ENCODE measurements around the gene CENPB.
"Not testable (repeated sequence)": the region's sequence is repeated elsewhere in the genome, so short reads cannot be mapped to it uniquely, and the experiment has no call there.

CENPB gene

DNA sequence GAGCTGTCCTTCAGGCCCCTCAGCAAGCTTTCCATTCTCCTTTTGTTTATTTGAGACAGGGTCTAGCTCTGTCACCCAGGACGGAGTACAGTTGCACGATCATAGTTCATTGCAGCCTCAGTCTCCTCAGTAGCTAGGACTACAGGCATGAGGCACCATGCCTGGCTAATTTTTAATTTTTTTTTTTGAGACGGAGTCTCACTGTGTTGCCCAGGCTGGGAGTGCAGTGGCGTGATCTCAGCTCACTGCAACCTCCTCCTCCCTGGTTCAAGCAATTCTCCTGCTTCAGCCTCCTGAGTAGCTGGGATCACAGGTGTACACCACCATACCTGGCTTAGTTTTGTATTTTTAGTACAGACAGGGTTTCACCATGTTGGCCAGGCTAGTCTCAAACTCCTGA, 2.7 kb upstream of the CENPB start:
- H3K27me3 ChIP-seq (replicated peaks; ENCODE audit: control insufficient read depth, insufficient read depth, low read length, poor library complexity, severe bottlenecking); H3K4me1 ChIP-seq (ENCODE audit: control insufficient read depth, insufficient read depth, low read length, poor library complexity, severe bottlenecking); H3K27ac ChIP-seq (ENCODE audit: insufficient read depth, low read length, poor library complexity, severe bottlenecking); H3K4me3 ChIP-seq (ENCODE audit: insufficient read depth, low read depth, low read length, poor library complexity, severe bottlenecking); DNase-seq; H3K9me3 ChIP-seq (ENCODE audit: control insufficient read depth, low read length); H3K36me3 ChIP-seq (ENCODE audit: control insufficient read depth, insufficient read depth, low read length): not testable (repeated sequence)

DNA sequence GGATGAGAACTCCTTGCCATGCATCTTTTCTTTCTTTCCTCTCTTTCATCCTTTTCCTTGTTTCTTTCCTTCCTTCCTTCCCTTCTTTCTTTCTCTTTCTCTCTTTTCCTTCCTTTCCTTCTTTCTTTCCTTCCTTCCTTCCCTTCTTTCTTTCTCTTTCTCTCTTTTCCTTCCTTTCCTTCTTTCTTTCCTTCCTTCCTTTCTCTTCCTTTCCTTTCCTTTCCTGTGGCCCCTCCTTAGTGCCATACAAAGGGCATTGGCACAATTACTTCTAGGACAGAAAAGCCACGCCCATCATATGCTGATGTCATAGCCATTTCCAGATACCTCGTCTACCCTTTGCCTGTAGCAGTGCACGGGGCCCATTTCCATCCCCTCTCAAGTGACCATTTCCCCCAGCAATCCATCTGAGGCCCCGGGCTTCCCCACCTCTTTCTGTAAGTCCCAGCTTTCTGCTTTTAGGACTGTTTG, 2.2 kb upstream of the CENPB start:
- peaks cover 8% of the 10 kb centered on the region for H3K4me1 ChIP-seq (ENCODE audit: control insufficient read depth, insufficient read depth, low read length, poor library complexity, severe bottlenecking)
- H3K36me3 ChIP-seq (ENCODE audit: control insufficient read depth, insufficient read depth, low read length): no peaks in the 10 kb centered on the region
- H3K27me3 ChIP-seq (replicated peaks; ENCODE audit: control insufficient read depth, insufficient read depth, low read length, poor library complexity, severe bottlenecking): no peaks in the 10 kb centered on the region
- no peak overlapping the region for H3K4me3 ChIP-seq (ENCODE audit: insufficient read depth, low read depth, low read length, poor library complexity, severe bottlenecking)
- H3K9me3 ChIP-seq (ENCODE audit: control insufficient read depth, low read length): no peaks in the 10 kb centered on the region
- DNase-seq: no peak
- no peak overlapping the region for H3K27ac ChIP-seq (ENCODE audit: insufficient read depth, low read length, poor library complexity, severe bottlenecking)

DNA sequence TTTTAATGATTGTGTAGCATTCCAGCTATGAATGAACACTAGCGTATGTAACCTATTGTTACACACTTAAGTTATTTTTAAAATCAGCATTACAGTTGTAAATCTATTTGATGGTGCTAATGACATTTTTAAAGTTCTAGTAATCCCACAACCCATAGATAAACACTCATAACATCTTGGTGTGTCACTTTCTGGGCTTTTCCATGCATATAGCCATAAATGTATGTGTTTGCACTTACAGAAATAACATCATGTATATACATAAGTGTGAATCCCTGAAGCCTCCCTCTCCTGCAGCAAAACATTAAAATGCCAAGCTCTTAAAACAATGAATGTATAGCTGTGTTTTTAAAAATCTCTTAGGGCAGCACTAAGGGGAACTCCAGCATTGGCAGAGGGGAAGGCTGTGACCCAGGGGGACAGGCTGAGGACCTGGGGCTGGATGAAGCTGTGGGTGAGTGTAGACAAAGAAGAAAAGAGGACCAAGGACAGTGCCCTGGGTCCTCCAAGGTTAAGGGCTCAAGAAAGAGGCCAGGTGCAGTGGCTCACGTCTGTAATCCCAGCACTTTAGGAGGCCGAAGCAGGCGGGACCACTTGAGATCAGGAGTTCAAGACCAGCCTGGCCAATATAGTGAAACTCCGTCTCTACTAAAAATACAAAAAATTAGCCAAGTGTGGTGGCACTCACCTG, 929 bp upstream of the CENPB start:
- H3K4me1 ChIP-seq (ENCODE audit: control insufficient read depth, insufficient read depth, low read length, poor library complexity, severe bottlenecking): peaks cover 8% of the 10 kb centered on the region
- no peak for DNase-seq
- H3K27me3 ChIP-seq (replicated peaks; ENCODE audit: control insufficient read depth, insufficient read depth, low read length, poor library complexity, severe bottlenecking): no peaks in the 10 kb centered on the region
- H3K9me3 ChIP-seq (ENCODE audit: control insufficient read depth, low read length): no peaks in the 10 kb centered on the region
- no peaks in the 10 kb centered on the region for H3K36me3 ChIP-seq (ENCODE audit: control insufficient read depth, insufficient read depth, low read length)
- peak overlapping the region; percentile 53 for H3K27ac ChIP-seq (ENCODE audit: insufficient read depth, low read length, poor library complexity, severe bottlenecking)
- no peak overlapping the region for H3K4me3 ChIP-seq (ENCODE audit: insufficient read depth, low read depth, low read length, poor library complexity, severe bottlenecking)

GRCh38 chr20:3786126-3786484, 435 bp downstream of the CENPB start:
- H3K36me3 ChIP-seq (ENCODE audit: control insufficient read depth, insufficient read depth, low read length): no peaks in the 10 kb centered on the region
- H3K9me3 ChIP-seq (ENCODE audit: control insufficient read depth, low read length): no peaks in the 10 kb centered on the region
- DNase-seq: peak in 1 of 3 donors; percentile 31
- H3K27me3 ChIP-seq (replicated peaks; ENCODE audit: control insufficient read depth, insufficient read depth, low read length, poor library complexity, severe bottlenecking): no peaks in the 10 kb centered on the region
- H3K27ac ChIP-seq (ENCODE audit: insufficient read depth, low read length, poor library complexity, severe bottlenecking): peak overlapping the region; percentile 58
- H3K4me3 ChIP-seq (ENCODE audit: insufficient read depth, low read depth, low read length, poor library complexity, severe bottlenecking): peak overlapping the region; percentile 45
- peaks cover 10% of the 10 kb centered on the region for H3K4me1 ChIP-seq (ENCODE audit: control insufficient read depth, insufficient read depth, low read length, poor library complexity, severe bottlenecking)

DNA sequence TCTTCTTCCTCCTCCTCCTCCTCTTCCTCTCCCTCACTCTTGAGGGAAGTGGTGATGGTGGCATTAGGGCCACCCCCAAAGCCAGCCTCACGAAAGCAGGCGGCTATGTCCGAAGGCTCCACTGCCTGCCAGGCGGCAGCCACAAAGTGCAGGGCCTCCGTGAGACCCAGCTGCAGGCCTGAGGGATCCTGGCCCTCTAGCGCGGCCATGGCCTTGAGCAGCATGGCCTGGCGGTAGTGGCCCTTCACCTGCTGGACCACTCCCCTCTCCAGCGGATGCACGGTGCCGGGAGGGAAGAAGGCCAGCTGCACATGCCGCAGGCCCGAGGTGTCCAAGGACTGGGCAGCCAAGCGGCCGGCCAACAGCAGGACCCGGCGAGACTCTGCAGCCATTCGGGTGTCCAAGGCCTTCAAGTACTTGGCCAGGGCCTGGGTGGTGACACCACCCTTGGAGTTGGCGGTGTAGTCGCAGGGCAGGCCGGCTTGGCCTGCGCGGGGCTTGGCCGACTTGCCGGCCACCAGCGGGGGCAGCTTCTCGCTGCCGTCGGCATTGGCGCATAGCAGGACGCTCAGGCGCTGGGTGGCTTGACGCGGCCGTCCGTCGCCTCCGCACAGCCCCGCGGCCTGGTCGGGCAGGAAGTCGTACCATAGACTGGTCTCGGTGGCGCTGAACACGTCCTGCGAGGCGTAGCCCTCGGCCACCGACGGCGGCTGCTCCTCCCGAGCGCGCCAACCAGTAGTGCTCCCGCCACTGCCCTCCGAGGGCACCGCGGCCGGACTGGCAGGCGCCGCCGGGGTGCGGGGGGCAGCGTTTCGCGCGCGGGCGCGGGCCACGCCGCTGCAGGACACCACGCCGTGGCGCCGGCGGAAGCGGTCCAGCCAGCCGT, 1.1 kb downstream of the CENPB start:
- H3K27ac ChIP-seq (ENCODE audit: insufficient read depth, low read length, poor library complexity, severe bottlenecking): peak overlapping the region; percentile 58
- no peaks in the 10 kb centered on the region for H3K9me3 ChIP-seq (ENCODE audit: control insufficient read depth, low read length)
- H3K4me3 ChIP-seq (ENCODE audit: insufficient read depth, low read depth, low read length, poor library complexity, severe bottlenecking): no peak overlapping the region
- DNase-seq: no peak
- H3K36me3 ChIP-seq (ENCODE audit: control insufficient read depth, insufficient read depth, low read length): no peaks in the 10 kb centered on the region
- no peaks in the 10 kb centered on the region for H3K27me3 ChIP-seq (replicated peaks; ENCODE audit: control insufficient read depth, insufficient read depth, low read length, poor library complexity, severe bottlenecking)
- peaks cover 11% of the 10 kb centered on the region for H3K4me1 ChIP-seq (ENCODE audit: control insufficient read depth, insufficient read depth, low read length, poor library complexity, severe bottlenecking)

- no peak overlapping the region for H3K4me3 ChIP-seq (ENCODE audit: insufficient read depth, low read depth, low read length, poor library complexity, severe bottlenecking)
- H3K27me3 ChIP-seq (replicated peaks; ENCODE audit: control insufficient read depth, insufficient read depth, low read length, poor library complexity, severe bottlenecking): no peaks in the 10 kb centered on the region
- peaks cover 11% of the 10 kb centered on the region for H3K4me1 ChIP-seq (ENCODE audit: control insufficient read depth, insufficient read depth, low read length, poor library complexity, severe bottlenecking)
- H3K27ac ChIP-seq (ENCODE audit: insufficient read depth, low read length, poor library complexity, severe bottlenecking): no peak overlapping the region
- H3K36me3 ChIP-seq (ENCODE audit: control insufficient read depth, insufficient read depth, low read length): no peaks in the 10 kb centered on the region
- no peaks in the 10 kb centered on the region for H3K9me3 ChIP-seq (ENCODE audit: control insufficient read depth, low read length)
- no peak for DNase-seq
Measured at GRCh38 chr20:3784863-3785239, 1.7 kb downstream of the CENPB start.

DNA sequence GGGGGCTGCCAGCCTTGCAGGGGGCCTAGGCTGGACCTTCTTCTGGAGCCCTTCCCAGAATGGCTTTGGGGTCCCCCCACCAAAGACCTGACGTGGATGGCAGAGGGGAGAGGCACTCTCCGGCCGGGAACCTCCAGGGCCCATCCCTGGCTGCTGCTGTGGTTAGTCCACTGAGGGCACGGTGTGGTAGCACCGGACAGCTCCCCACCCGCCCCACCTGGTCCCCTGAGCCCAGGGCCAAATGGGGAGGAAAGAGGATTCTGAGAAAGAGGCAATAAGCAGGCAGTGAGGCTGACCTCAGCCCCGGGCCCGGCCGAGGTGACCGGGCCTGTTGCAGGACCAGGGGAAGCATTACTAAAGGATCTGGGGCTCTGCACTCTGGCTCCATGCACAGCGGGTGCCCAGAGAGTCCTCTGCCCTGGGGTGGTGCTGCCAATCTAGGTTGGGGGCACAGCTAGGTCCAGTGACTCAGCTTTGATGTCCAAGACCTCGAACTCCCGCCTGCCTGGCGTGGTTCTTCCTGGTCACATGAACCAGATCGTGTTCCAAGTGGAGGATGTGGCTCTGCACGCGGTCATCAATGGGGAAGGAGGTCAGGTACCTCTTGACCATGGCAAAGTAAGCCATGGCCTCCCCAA, 2.2 kb downstream of the CENPB start:
- DNase-seq: no peak
- Histone ChIP-seq H3K4me3 (ENCODE audit: insufficient read depth, low read depth, low read length, poor library complexity, severe bottlenecking) (no peak overlapping the region), H3K4me1 (ENCODE audit: control insufficient read depth, insufficient read depth, low read length, poor library complexity, severe bottlenecking) (peaks cover 11% of the 10 kb centered on the region), H3K9me3 (ENCODE audit: control insufficient read depth, low read length) (no peaks in the 10 kb centered on the region), H3K27me3 (replicated peaks; ENCODE audit: control insufficient read depth, insufficient read depth, low read length, poor library complexity, severe bottlenecking) (no peaks in the 10 kb centered on the region), H3K27ac (ENCODE audit: insufficient read depth, low read length, poor library complexity, severe bottlenecking) (no peak overlapping the region), H3K36me3 (ENCODE audit: control insufficient read depth, insufficient read depth, low read length) (no peaks in the 10 kb centered on the region)

DNA sequence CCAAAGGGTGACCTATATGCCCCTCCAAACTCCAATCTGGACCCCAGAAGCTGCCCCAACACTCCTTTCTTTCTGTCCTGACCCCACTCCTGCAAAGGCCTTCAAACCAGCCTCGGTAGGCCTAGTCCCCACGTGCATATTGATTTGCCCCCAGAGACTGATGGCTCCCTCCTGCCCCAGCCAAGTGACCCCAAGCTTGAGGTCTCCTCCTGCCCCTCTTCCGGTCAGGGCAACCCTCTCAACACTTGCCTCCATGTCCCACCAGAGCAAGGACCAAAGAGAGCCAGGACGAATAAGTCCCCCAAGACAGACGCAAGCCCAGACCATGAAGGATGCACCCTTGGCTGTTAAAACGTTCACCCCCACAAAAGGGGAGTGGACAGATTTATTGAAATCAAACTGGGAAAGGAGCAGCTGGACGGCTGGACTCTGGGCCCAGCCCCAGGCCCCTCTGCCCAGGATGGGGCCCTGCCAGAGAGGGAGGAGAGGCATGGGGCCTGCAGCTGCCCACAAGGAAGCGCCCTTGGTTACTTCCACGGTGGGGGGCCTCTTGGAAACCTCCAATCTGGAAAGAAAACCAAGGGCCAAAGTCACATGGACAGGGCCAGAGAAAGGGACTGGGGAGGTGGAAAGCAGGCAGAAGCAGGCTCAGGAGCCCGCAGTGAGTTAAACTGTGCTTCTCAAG, 2.9 kb downstream of the CENPB start:
- H3K27me3 ChIP-seq (replicated peaks; ENCODE audit: control insufficient read depth, insufficient read depth, low read length, poor library complexity, severe bottlenecking): no peaks in the 10 kb centered on the region
- H3K4me3 ChIP-seq (ENCODE audit: insufficient read depth, low read depth, low read length, poor library complexity, severe bottlenecking): no peak overlapping the region
- H3K27ac ChIP-seq (ENCODE audit: insufficient read depth, low read length, poor library complexity, severe bottlenecking): no peak overlapping the region
- no peaks in the 10 kb centered on the region for H3K36me3 ChIP-seq (ENCODE audit: control insufficient read depth, insufficient read depth, low read length)
- no peaks in the 10 kb centered on the region for H3K9me3 ChIP-seq (ENCODE audit: control insufficient read depth, low read length)
- no peak for DNase-seq
- H3K4me1 ChIP-seq (ENCODE audit: control insufficient read depth, insufficient read depth, low read length, poor library complexity, severe bottlenecking): peaks cover 12% of the 10 kb centered on the region

GRCh38 chr20:3783068-3783489, 3.5 kb downstream of the CENPB start:
- H3K27ac ChIP-seq (ENCODE audit: insufficient read depth, low read length, poor library complexity, severe bottlenecking): no peak overlapping the region

More at GRCh38 chr20:3783068-3783489, 3.5 kb downstream of the CENPB start:
- peaks cover 18% of the 10 kb centered on the region for H3K4me1 ChIP-seq (ENCODE audit: control insufficient read depth, insufficient read depth, low read length, poor library complexity, severe bottlenecking)
- H3K9me3 ChIP-seq (ENCODE audit: control insufficient read depth, low read length): no peaks in the 10 kb centered on the region
- H3K36me3 ChIP-seq (ENCODE audit: control insufficient read depth, insufficient read depth, low read length): no peaks in the 10 kb centered on the region
- no peaks in the 10 kb centered on the region for H3K27me3 ChIP-seq (replicated peaks; ENCODE audit: control insufficient read depth, insufficient read depth, low read length, poor library complexity, severe bottlenecking)
- H3K4me3 ChIP-seq (ENCODE audit: insufficient read depth, low read depth, low read length, poor library complexity, severe bottlenecking): no peak overlapping the region
- no peak for DNase-seq
